GM23248 (cell line): ENCODE data around the gene KLHDC4. TPM values are rescaled to one million over a fixed set of nuclear protein-coding genes. Genes with fewer than 3 reads are reported as not detected.
"Not testable (repeated sequence)": the region's sequence is repeated elsewhere in the genome, so short reads cannot be mapped to it uniquely, and the experiment has no call there.

ENCODE experiments used
- DNase-seq: peaks from one replicate; pipeline ENCODE4 v3.0.0-alpha.2; 2015
- H2AFZ ChIP-seq: fragments of 200-600 bp; sonication (generic); 2 replicates; pipeline ENCODE4 v1.6.1; 2016; ENCODE audit warnings: antibody characterized with exemption
- H3F3A ChIP-seq: fragments of 200-600 bp; sonication (generic); 2 replicates; pipeline ENCODE4 v1.6.1; 2016; ENCODE audit warnings: mild to moderate bottlenecking, antibody characterized with exemption, mixed run types; ENCODE audit not compliant: insufficient read depth
- H3K27ac ChIP-seq: fragments of 200-600 bp; sonication (generic); 2 replicates; pipeline ENCODE4 v1.5.1; 2016; ENCODE audit warnings: mild to moderate bottlenecking
- H3K27me3 ChIP-seq: fragments of 200-600 bp; sonication (generic); replicated peaks from 2 replicates; pipeline ENCODE4 v1.6.1; 2016; ENCODE audit warnings: mild to moderate bottlenecking; ENCODE audit not compliant: insufficient read depth
- H3K36me3 ChIP-seq: fragments of 200-600 bp; sonication (generic); 2 replicates; pipeline ENCODE4 v1.6.1; 2016; ENCODE audit warnings: low read depth, mild to moderate bottlenecking
- H3K4me1 ChIP-seq: fragments of 200-600 bp; sonication (generic); 2 replicates; pipeline ENCODE4 v1.6.1; 2016; ENCODE audit warnings: mild to moderate bottlenecking; ENCODE audit not compliant: insufficient read depth
- H3K4me2 ChIP-seq: fragments of 200-600 bp; sonication (generic); one replicate; pipeline ENCODE4 v1.6.1; 2016; ENCODE audit warnings: mild to moderate bottlenecking; ENCODE audit not compliant: unreplicated experiment
- H3K4me3 ChIP-seq: fragments of 200-600 bp; sonication (generic); 2 replicates; pipeline ENCODE4 v1.5.1; 2016; ENCODE audit warnings: mild to moderate bottlenecking
- H3K79me2 ChIP-seq: fragments of 200-600 bp; sonication (generic); 2 replicates; pipeline ENCODE4 v1.6.1; 2016; ENCODE audit warnings: mild to moderate bottlenecking; ENCODE audit not compliant: insufficient read depth
- H3K9ac ChIP-seq: fragments of 200-600 bp; sonication (generic); 2 replicates; pipeline ENCODE4 v1.6.1; 2016; ENCODE audit warnings: mild to moderate bottlenecking
- H3K9me2 ChIP-seq: fragments of 200-600 bp; sonication (generic); 2 replicates; pipeline ENCODE4 v1.6.1; 2016; ENCODE audit warnings: mixed run types, mild to moderate bottlenecking, moderate library complexity; ENCODE audit not compliant: insufficient read depth
- H3K9me3 ChIP-seq: fragments of 200-600 bp; sonication (generic); one replicate; pipeline ENCODE4 v1.6.1; 2017; ENCODE audit warnings: low read depth
- H4K20me1 ChIP-seq: fragments of 200-600 bp; sonication (generic); 2 replicates; pipeline ENCODE4 v1.6.0; 2016; ENCODE audit not compliant: insufficient read depth
- EZH2 ChIP-seq: fragments of 200-600 bp; sonication (generic); IDR thresholded peaks from 2 replicates; pipeline ENCODE4 v1.6.1; 2018; ENCODE audit warnings: antibody characterized with exemption, mild to moderate bottlenecking; ENCODE audit not compliant: insufficient read depth, poor library complexity, severe bottlenecking
- EZH2phosphoT487 ChIP-seq: fragments of 200-600 bp; sonication (generic); IDR thresholded peaks from 2 replicates; pipeline ENCODE4 v1.6.1; 2018; ENCODE audit warnings: antibody characterized with exemption, moderate library complexity, mild to moderate bottlenecking, low read depth; ENCODE audit not compliant: insufficient read depth
- WGBS, 2 experiments: methylation state at CpG; one replicate each; pipeline ENCODE4 v1.1.6; 2015 to 2017; ENCODE audit warnings: low lambda C conversion rate in 2 of 2, low coverage in 1 of 2; ENCODE audit errors: missing lambda C conversion rate in 2 of 2; 5-methylcytosine and 5-hydroxymethylcytosine counted together
- in situ Hi-C: fragments of 300-500 bp; cut with MboI; formaldehyde crosslinking; loops from 2 replicates; pipeline ENCODE4 v1.15.0; 2020
- polyA plus RNA-seq: library from polyadenylated mRNA; unstranded; fragments of >200 nt; fragmentation: Nextera tagmentation; extraction: Ambion mirVana; gene quantifications from 2 replicates; pipeline ENCODE4 v1.2.1, GENCODE V29; 2016
- total RNA-seq: library from RNA; depleted of rRNA; stranded (reverse); fragments of >200 nt; shearing (Covaris generic); gene quantifications from 2 replicates; pipeline ENCODE4 v1.2.3, GENCODE V29; 2014

Gene KLHDC4
- total and polyA plus RNA-seq, 2 experiments from 2014 or later, result 8.8 to 9.4 TPM

DNA sequence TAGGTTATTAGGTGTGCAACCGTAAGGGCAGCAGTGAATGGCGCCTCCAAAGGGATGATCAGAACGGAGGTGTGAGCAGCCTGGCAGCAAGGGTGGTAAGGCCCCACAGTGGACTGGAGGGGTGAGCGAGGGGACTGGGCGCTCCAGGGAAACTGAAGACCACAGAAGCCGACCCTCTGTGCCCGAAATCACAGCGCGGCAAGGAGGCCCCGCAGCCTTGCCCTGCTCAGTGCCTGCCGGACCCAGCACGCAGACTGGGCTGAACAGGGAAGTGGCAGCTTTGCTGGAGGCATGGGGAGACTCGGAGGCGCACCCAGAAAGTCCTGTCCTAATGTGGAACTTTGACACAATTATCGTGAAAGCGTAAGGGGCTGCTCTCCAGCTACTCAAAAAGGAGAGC, 38.4 kb downstream of the KLHDC4 start:
- no peaks in the 10 kb centered on the region for H3K79me2 ChIP-seq
- H3K4me1 ChIP-seq, result no peaks in the 10 kb centered on the region
- H3K36me3 ChIP-seq, result no peaks in the 10 kb centered on the region
- no peak overlapping the region for H2AFZ ChIP-seq
- H3K4me2 ChIP-seq, result no peak overlapping the region
- in situ Hi-C loops, result no loop called here
- H4K20me1 ChIP-seq, result no peaks in the 10 kb centered on the region
- no peaks in the 10 kb centered on the region for H3K27me3 ChIP-seq
- WGBS, 2 experiments, result 91 to 93% methylated on average over 13 to 16 of the region's 16 CpGs
- no peak overlapping the region for H3K27ac ChIP-seq
- H3K9me2 ChIP-seq, result no peaks in the 10 kb centered on the region
- no peak overlapping the region for H3K4me3 ChIP-seq
- no peak overlapping the region for H3K9ac ChIP-seq
- DNase-seq, result no peak
- TF ChIP-seq EZH2phosphoT487 (no peak), EZH2 (no peak)
- H3K9me3 ChIP-seq, result no peaks in the 10 kb centered on the region
- H3F3A ChIP-seq, result no peaks in the 10 kb centered on the region

GRCh38 chr16:87726577-87726976, 39.2 kb downstream of the KLHDC4 start:
- H3K9ac ChIP-seq, H3K27ac ChIP-seq, H3K4me2 ChIP-seq, H3K27me3 ChIP-seq, H3K4me1 ChIP-seq, H3F3A ChIP-seq, H3K4me3 ChIP-seq, H3K36me3 ChIP-seq, DNase-seq, H2AFZ ChIP-seq, H3K9me3 ChIP-seq, in situ Hi-C loops, H3K79me2 ChIP-seq, H3K9me2 ChIP-seq, H4K20me1 ChIP-seq: not testable (repeated sequence)
- WGBS, 2 experiments, result 94 to 98% methylated on average over 11 to 40 of the region's 40 CpGs

- no peaks in the 10 kb centered on the region for H3K27me3 ChIP-seq
- no peaks in the 10 kb centered on the region for H3K4me1 ChIP-seq
- H3K36me3 ChIP-seq, result no peaks in the 10 kb centered on the region
- no peaks in the 10 kb centered on the region for H3K9me2 ChIP-seq
- no peak overlapping the region for H3K9ac ChIP-seq
- H3K9me3 ChIP-seq, result no peaks in the 10 kb centered on the region
- H3K4me2 ChIP-seq, result no peak overlapping the region
- H3K4me3 ChIP-seq, result no peak overlapping the region
- H4K20me1 ChIP-seq, result no peaks in the 10 kb centered on the region
- H3F3A ChIP-seq, result no peaks in the 10 kb centered on the region
- WGBS, 2 experiments, result 80 to 86% methylated on average over 16 to 27 of the region's 28 CpGs
- no peak overlapping the region for H3K27ac ChIP-seq
- no peak overlapping the region for H2AFZ ChIP-seq
- in situ Hi-C loops, result no loop called here
- TF ChIP-seq EZH2phosphoT487, result no peak
- no peak for TF ChIP-seq EZH2
- no peak for DNase-seq
- no peaks in the 10 kb centered on the region for H3K79me2 ChIP-seq
Observed at GRCh38 chr16:87725596-87726235, 40.1 kb downstream of the KLHDC4 start.

- H3K9me2 ChIP-seq, result no peaks in the 10 kb centered on the region
- no peak overlapping the region for H3K27ac ChIP-seq
- H3K9ac ChIP-seq, result no peak overlapping the region
- no peaks in the 10 kb centered on the region for H3K9me3 ChIP-seq
- no peaks in the 10 kb centered on the region for H3K4me1 ChIP-seq
- H4K20me1 ChIP-seq, result no peaks in the 10 kb centered on the region
- H2AFZ ChIP-seq, result no peak overlapping the region
- in situ Hi-C loops, result no loop called here
- no peaks in the 10 kb centered on the region for H3K27me3 ChIP-seq
- TF ChIP-seq EZH2phosphoT487 (no peak), EZH2 (no peak)
- H3F3A ChIP-seq, result no peaks in the 10 kb centered on the region
- DNase-seq, result no peak
- H3K4me2 ChIP-seq, result no peak overlapping the region
- H3K36me3 ChIP-seq, result no peaks in the 10 kb centered on the region
- 96 to 98% methylated on average over 19 of the region's 19 CpGs for WGBS, 2 experiments
- H3K4me3 ChIP-seq, result no peak overlapping the region
- no peaks in the 10 kb centered on the region for H3K79me2 ChIP-seq
Observed at GRCh38 chr16:87724490-87725291, 41.1 kb downstream of the KLHDC4 start.
